H1 (cell line): ENCODE measurements around the gene TRMT44. TPM values are rescaled to one million over a fixed set of nuclear protein-coding genes. Genes with fewer than 3 reads are reported as not detected.

Source experiments
- CTCF ChIA-PET: fragments of 300-600 bp; sonication (Branson Sonifier 250); formaldehyde crosslinking; loops from one replicate; lab custom pipeline; 2021; ENCODE audit not compliant: partially characterized antibody; lab: Charles Lee
- POLR2A ChIA-PET: fragments of 300-600 bp; sonication (Branson Sonifier 250); formaldehyde crosslinking; loops from one replicate; lab custom pipeline; 2021; ENCODE audit warnings: inconsistent platforms; ENCODE audit not compliant: partially characterized antibody; lab: Charles Lee
- DNase-seq, 2 experiments: peaks; one replicate each; pipeline versions ENCODE4 v3.0.0 to v3.0.0-alpha.2; 2010 to 2022; ENCODE audit warnings: low spot score in 2 of 2, low read depth in 1 of 2, mixed read lengths in 1 of 2
- FAIRE-seq: peaks from 2 replicates; lab custom pipeline; 2011; peaks lifted over from hg19 to GRCh38; lab: Jason Lieb, UNC
- H2AFZ ChIP-seq: 2 replicates; pipeline ENCODE4 v1.8.1; 2012; ENCODE audit warnings: low read length, inconsistent platforms
- H2AK5ac ChIP-seq: 2 replicates; pipeline ENCODE4 v1.6.1; 2013; ENCODE audit warnings: low read depth, low read length
- H2BK120ac ChIP-seq: replicated peaks from 2 replicates; pipeline ENCODE3; 2013; ENCODE audit warnings: low read depth, low read length, inconsistent platforms
- H2BK12ac ChIP-seq: 2 replicates; pipeline ENCODE4 v1.6.1; 2013; ENCODE audit warnings: low read depth, low read length
- H2BK15ac ChIP-seq: 2 replicates; pipeline ENCODE4 v1.6.1; 2013; ENCODE audit warnings: low read length
- H2BK20ac ChIP-seq: 2 replicates; pipeline ENCODE4 v1.6.1; 2013; ENCODE audit warnings: low read length
- H2BK5ac ChIP-seq: 2 replicates; pipeline ENCODE4 v1.6.1; 2013; ENCODE audit warnings: low read depth, low read length
- H3K14ac ChIP-seq: 2 replicates; pipeline ENCODE4 v1.6.1; 2013; ENCODE audit warnings: inconsistent platforms; ENCODE audit not compliant: insufficient read length
- H3K18ac ChIP-seq: 2 replicates; pipeline ENCODE4 v1.6.1; 2013; ENCODE audit warnings: low read length; ENCODE audit errors: extremely low read depth
- H3K23ac ChIP-seq: 2 replicates; pipeline ENCODE4 v1.6.1; 2013; ENCODE audit warnings: inconsistent platforms; ENCODE audit not compliant: insufficient read length
- H3K23me2 ChIP-seq: 2 replicates; pipeline ENCODE4 v1.6.1; 2013; ENCODE audit warnings: low read depth, low read length
- H3K27ac ChIP-seq: 2 replicates; pipeline ENCODE4 v1.6.1; 2011; ENCODE audit warnings: low read depth, low read length, inconsistent platforms
- H3K27me3 ChIP-seq, 4 experiments: replicated peaks in 1 of 4; 1 replicate in 1 of 4; 2 replicates in 3 of 4; pipeline versions ENCODE4 v1.6.1 to v1.8.1; 2011 to 2013; ENCODE audit warnings: low read length in 3 of 4, mild to moderate bottlenecking in 3 of 4, inconsistent platforms in 2 of 4, mixed read lengths in 2 of 4, moderate library complexity in 1 of 4; ENCODE audit not compliant: control insufficient read depth in 3 of 4, insufficient read depth in 3 of 4; ENCODE audit errors: extremely low read depth in 1 of 4
- H3K36me3 ChIP-seq, 4 experiments: 2 replicates each; pipeline versions ENCODE4 v1.6.1 to v1.8.1; 2011 to 2013; ENCODE audit warnings: mild to moderate bottlenecking in 4 of 4, low read length in 3 of 4, moderate library complexity in 2 of 4, control low read depth in 1 of 4, inconsistent platforms in 1 of 4; ENCODE audit not compliant: insufficient read depth in 4 of 4, control insufficient read depth in 2 of 4
- H3K4ac ChIP-seq: replicated peaks from 2 replicates; pipeline ENCODE3; 2013; ENCODE audit warnings: low read length, low read depth, mixed read lengths, inconsistent platforms; ENCODE audit not compliant: insufficient read length
- H3K4me1 ChIP-seq, 4 experiments: replicated peaks in 1 of 4; 1 replicate in 1 of 4; 2 replicates in 3 of 4; pipeline versions ENCODE4 v1.6.1 to v1.8.1; 2011 to 2013; ENCODE audit warnings: low read length in 3 of 4, inconsistent platforms in 2 of 4, mixed read lengths in 1 of 4; ENCODE audit not compliant: insufficient read depth in 4 of 4, control insufficient read depth in 3 of 4
- H3K4me2 ChIP-seq, 2 experiments: 2 replicates each; pipeline versions ENCODE4 v1.6.1 to v1.8.1; 2011 to 2013; ENCODE audit warnings: low read depth in 2 of 2, low read length in 2 of 2, control low read depth in 1 of 2, inconsistent platforms in 1 of 2, mild to moderate bottlenecking in 1 of 2; ENCODE audit not compliant: insufficient read depth in 1 of 2
- H3K4me3 ChIP-seq, 4 experiments: fragments of 200-600, 300-600 bp in 1 of 4; sonication (generic), shearing (Covaris generic), sonication (Bioruptor Twin) in 1 of 4; 2 replicates each; pipeline versions ENCODE4 v1.5.1 to v1.8.1; 2011 to 2016; ENCODE audit warnings: low read length in 4 of 4, low read depth in 3 of 4, control low read depth in 2 of 4, inconsistent platforms in 2 of 4, mild to moderate bottlenecking in 2 of 4, mixed read lengths in 1 of 4, moderate library complexity in 1 of 4; ENCODE audit not compliant: insufficient read depth in 2 of 4; ENCODE audit errors: extremely low read depth in 1 of 4
- H3K56ac ChIP-seq: replicated peaks from 2 replicates; pipeline ENCODE3; 2013; ENCODE audit warnings: low read depth, mild to moderate bottlenecking, mixed read lengths, low read length, inconsistent platforms; ENCODE audit not compliant: insufficient read length
- H3K79me1 ChIP-seq: 2 replicates; pipeline ENCODE4 v1.6.1; 2013; ENCODE audit warnings: low read depth, low read length, control low read depth
- H3K79me2 ChIP-seq, 2 experiments: 2 replicates each; pipeline versions ENCODE4 v1.6.1 to v1.8.1; 2012 to 2013; ENCODE audit warnings: low read length in 2 of 2, mild to moderate bottlenecking in 2 of 2, inconsistent platforms in 1 of 2; ENCODE audit not compliant: insufficient read depth in 2 of 2, control insufficient read depth in 1 of 2
- H3K9ac ChIP-seq, 4 experiments: replicated peaks in 1 of 4; 1 replicate in 1 of 4; 2 replicates in 3 of 4; pipeline versions ENCODE4 v1.6.1 to v1.8.1; 2011 to 2013; ENCODE audit warnings: low read depth in 3 of 4, low read length in 3 of 4, control low read depth in 2 of 4, mild to moderate bottlenecking in 2 of 4, moderate library complexity in 2 of 4, inconsistent platforms in 1 of 4; ENCODE audit errors: extremely low read depth in 1 of 4
- H3K9me3 ChIP-seq, 2 experiments: 2 replicates each; pipeline versions ENCODE4 v1.6.1 to v1.8.1; 2012 to 2013; ENCODE audit warnings: mild to moderate bottlenecking in 2 of 2, moderate library complexity in 2 of 2, control low read depth in 1 of 2, inconsistent platforms in 1 of 2, low read depth in 1 of 2, low read length in 1 of 2, mixed read lengths in 1 of 2; ENCODE audit not compliant: insufficient read depth in 2 of 2
- H4K20me1 ChIP-seq, 2 experiments: replicated peaks in 1 of 2; 2 replicates each; pipeline versions ENCODE3 to v1.8.1; 2011 to 2013; ENCODE audit warnings: inconsistent platforms in 2 of 2, low read length in 2 of 2, mild to moderate bottlenecking in 1 of 2; ENCODE audit not compliant: insufficient read depth in 2 of 2, control insufficient read depth in 1 of 2
- H4K5ac ChIP-seq: 2 replicates; pipeline ENCODE4 v1.6.1; 2013; ENCODE audit warnings: low read length, low read depth, mixed read lengths, inconsistent platforms; ENCODE audit not compliant: insufficient read length
- H4K8ac ChIP-seq: 2 replicates; pipeline ENCODE4 v1.8.0; 2013; ENCODE audit warnings: mild to moderate bottlenecking, moderate library complexity, low read length, inconsistent platforms; ENCODE audit not compliant: insufficient read depth; ENCODE audit errors: extremely low read depth
- H4K91ac ChIP-seq: replicated peaks from 2 replicates; pipeline ENCODE3; 2013; ENCODE audit warnings: low read length, mixed read lengths, inconsistent platforms; ENCODE audit not compliant: insufficient read length
- ATF2 ChIP-seq: IDR thresholded peaks from 2 replicates; pipeline ENCODE4 v1.6.1; 2012; ENCODE audit warnings: low read length, inconsistent platforms
- KDM1A ChIP-seq: fragments of 200-600, 300-600 bp; sonication (generic); IDR thresholded peaks from 2 replicates; pipeline ENCODE4 v1.7.1; 2016; ENCODE audit warnings: mild to moderate bottlenecking, low read length, borderline replicate concordance
- WGBS, 2 experiments: shearing (Covaris generic) in 1 of 2; methylation state at CpG; one replicate each; pipeline versions ENCODE4 v1.1.6 to v1.1.7; 2013 to 2015; ENCODE audit warnings: low lambda C conversion rate in 2 of 2, mixed read lengths in 2 of 2, inconsistent platforms in 1 of 2, low coverage in 1 of 2, missing lambda C conversion rate in 1 of 2; ENCODE audit not compliant: insufficient replicate concordance in 2 of 2, insufficient coverage in 1 of 2, insufficient read length in 1 of 2; ENCODE audit errors: extremely low coverage in 1 of 2, missing lambda C conversion rate in 1 of 2; 5-methylcytosine and 5-hydroxymethylcytosine counted together
- polyA plus RNA-seq, 7 experiments: library from polyadenylated mRNA; depleted of rRNA in 3 of 7; stranded (reverse) in 5 of 7; unstranded in 2 of 7; fragments of >200 nt in 5 of 7; fragments of 200-250 nt in 2 of 7; gene quantifications; 1 replicate in 5 of 7; 2 replicates in 1 of 7; 4 replicates in 1 of 7; pipeline versions ENCODE4 v1.2.1 to v1.2.3, GENCODE V29; 2011 to 2013; ENCODE audit warnings: missing spikeins in 2 of 7, mixed read lengths in 2 of 7
- total RNA-seq: library from RNA; stranded (reverse); fragmentation: NEBNext Ultra II Directional; extraction: Animal tissue kit (Norgen Biotek cat#: 25700); gene quantifications from 2 replicates; pipeline ENCODE4 v1.2.1, GENCODE V29; 2021

Gene TRMT44
- total and polyA plus RNA-seq, 2 of the 8 experiments (the other 6 are each of a cell fraction or from before 2014, with no cell fraction given) = 8.6 to 23.9 TPM

- POLR2A ChIA-PET = no interaction called here
- Histone ChIP-seq H3K9me3 (no peaks in the 10 kb centered on the region), H3K79me1 (no peaks in the 10 kb centered on the region), H4K8ac (no peak overlapping the region), H3K4me2 (no peak overlapping the region), H3K4me3 (no peak overlapping the region), H4K91ac (no peak overlapping the region), H3K4me1 (peaks cover 0 to 8% (median 6%) of the 10 kb centered on the region in 4 experiments; a peak in 6 of 7 replicates), H3K9ac (no peak overlapping the region), H4K5ac (no peak overlapping the region), H3K27ac (no peak overlapping the region), H3K79me2 (no peaks in the 10 kb centered on the region), H2BK12ac (no peak overlapping the region), H3K36me3 (no peaks in the 10 kb centered on the region), H3K27me3 (no peaks in the 10 kb centered on the region), H3K4ac (no peak overlapping the region), H3K56ac (no peak overlapping the region), H3K18ac (no peak overlapping the region), H3K23me2 (no peaks in the 10 kb centered on the region; the same call in 1 of the 2 replicates), H3K14ac (no peak overlapping the region), H2BK5ac (no peak overlapping the region), H2BK20ac (no peak overlapping the region), H3K23ac (no peak overlapping the region), H2BK120ac (no peak overlapping the region), H2AK5ac (no peak overlapping the region), H2AFZ (no peak overlapping the region), H4K20me1 (no peaks in the 10 kb centered on the region), H2BK15ac (no peak overlapping the region)
- no peak for DNase-seq
- CTCF ChIA-PET = interaction anchor here (0.6 to 10.4 kb wide), 8 partner anchors 9 to 1613 kb away, joined by 3 to 94 read pairs (median 4); no protein-coding TSS in a partner anchor
- no peak for FAIRE-seq
- WGBS, 2 experiments = 87% methylated on average over 19 of the region's 19 CpGs; no CpG with 5 or more reads in 1 of the 2 experiments
- no peak for TF ChIP-seq ATF2
- no peak for TF ChIP-seq KDM1A
These were observed 46.5 kb upstream of the TRMT44 start for GRCh38 chr4:8394061-8394519.
